MCF 10A (cell line): ENCODE results near the gene NAA20. TPM values are rescaled to one million over a fixed set of nuclear protein-coding genes. Genes with fewer than 3 reads are reported as not detected.

Source experiments
- Bru-seq: library from RNA; stranded (reverse); fragments of 400-500 nt; gene quantifications from one replicate; lab custom pipeline; 2021; lab: Mats Ljungman, UMichigan
- BruChase-seq, 2 experiments: library from RNA; stranded (reverse); fragments of 400-500 nt; gene quantifications; one replicate each; lab custom pipeline; 2021; lab: Mats Ljungman, UMichigan
- BruUV-seq: library from RNA; stranded (reverse); fragments of 400-500 nt; replicated peaks from 2 replicates; lab custom pipeline; 2021; lab: Mats Ljungman, UMichigan
- CTCF ChIA-PET: fragments of 300-600 bp; sonication (Branson Sonifier 250); formaldehyde crosslinking; extraction: SDS; loops from one replicate; lab custom pipeline; 2021; ENCODE audit warnings: antibody characterized with exemption, inconsistent platforms; lab: Yijun Ruan, JAX
- POLR2A ChIA-PET: fragments of 300-600, 350-650 bp; sonication (Branson Sonifier 250); formaldehyde crosslinking; extraction: SDS; loops from one replicate; lab custom pipeline; 2020; ENCODE audit warnings: antibody characterized with exemption, inconsistent platforms; lab: Yijun Ruan, JAX
- DNase-seq: peaks from one replicate; pipeline ENCODE4 v3.0.0-alpha.2; 2018; ENCODE audit not compliant: unreplicated experiment
- H3K27ac Mint-ChIP-seq: one replicate; pipeline ENCODE4 v1.8.0; 2022; ENCODE audit warnings: mild to moderate bottlenecking, low read depth, mixed read lengths; ENCODE audit not compliant: unreplicated experiment
- H3K27me3 Mint-ChIP-seq: one replicate; pipeline ENCODE4 v1.8.0; 2022; ENCODE audit warnings: mixed read lengths; ENCODE audit not compliant: insufficient read depth, unreplicated experiment
- H3K36me3 Mint-ChIP-seq: one replicate; pipeline ENCODE4 v1.8.0; 2022; ENCODE audit warnings: mild to moderate bottlenecking, moderate library complexity, mixed read lengths; ENCODE audit not compliant: insufficient read depth, unreplicated experiment
- H3K4me1 Mint-ChIP-seq: one replicate; pipeline ENCODE4 v1.8.0; 2022; ENCODE audit warnings: mixed read lengths; ENCODE audit not compliant: insufficient read depth, unreplicated experiment
- H3K4me3 Mint-ChIP-seq: one replicate; pipeline ENCODE4 v1.8.0; 2022; ENCODE audit warnings: mild to moderate bottlenecking, moderate library complexity, mixed read lengths; ENCODE audit not compliant: unreplicated experiment
- H3K9me3 Mint-ChIP-seq: one replicate; pipeline ENCODE4 v1.8.0; 2022; ENCODE audit warnings: mixed read lengths; ENCODE audit not compliant: unreplicated experiment
- intact Hi-C: fragments of 100-400 bp; cut with micrococcal nuclease; formaldehyde crosslinking; loops from 2 replicates; pipeline ENCODE4 v1.14.1; 2022
- long read RNA-seq: library from polyadenylated mRNA; stranded (forward); transcript quantifications from one replicate; pipeline ENCODE4 v2.0.0, GENCODE V29; 2022
- total RNA-seq: library from RNA; stranded (reverse); gene quantifications from 2 replicates; pipeline ENCODE4 v1.2.3, GENCODE V29; 2022
- TF ChIP-seq, protein P1 (sequence below): fragments of 200-600 bp; IDR thresholded peaks from one replicate; pipeline ENCODE4 v1.8.0; 2022; ENCODE audit warnings: antibody characterized with exemption, mild to moderate bottlenecking; ENCODE audit not compliant: unreplicated experiment

NAA20 gene, protein sequence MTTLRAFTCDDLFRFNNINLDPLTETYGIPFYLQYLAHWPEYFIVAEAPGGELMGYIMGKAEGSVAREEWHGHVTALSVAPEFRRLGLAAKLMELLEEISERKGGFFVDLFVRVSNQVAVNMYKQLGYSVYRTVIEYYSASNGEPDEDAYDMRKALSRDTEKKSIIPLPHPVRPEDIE
- 109 and 126 TPM in 2 replicates for total RNA-seq
- Bru-seq, nascent RNA: percentile 93 among the genes with signal in this experiment
- BruChase-seq, experiment 1, labeled RNA remaining after a 6-hour chase: percentile 92 among the genes with signal in this experiment
- percentile 89 among the genes with signal in this experiment for BruChase-seq, experiment 2, labeled RNA remaining after a 2-hour chase
- long read RNA-seq, transcript NAA20-202 (6 exons, 1,260 nt): major isoform, 209 of 228 reads
- long read RNA-seq, partial matches to known transcripts: 2 of 228 reads
- long read RNA-seq, other reads (novel, unspliced or antisense): 13 of 228 reads

DNA sequence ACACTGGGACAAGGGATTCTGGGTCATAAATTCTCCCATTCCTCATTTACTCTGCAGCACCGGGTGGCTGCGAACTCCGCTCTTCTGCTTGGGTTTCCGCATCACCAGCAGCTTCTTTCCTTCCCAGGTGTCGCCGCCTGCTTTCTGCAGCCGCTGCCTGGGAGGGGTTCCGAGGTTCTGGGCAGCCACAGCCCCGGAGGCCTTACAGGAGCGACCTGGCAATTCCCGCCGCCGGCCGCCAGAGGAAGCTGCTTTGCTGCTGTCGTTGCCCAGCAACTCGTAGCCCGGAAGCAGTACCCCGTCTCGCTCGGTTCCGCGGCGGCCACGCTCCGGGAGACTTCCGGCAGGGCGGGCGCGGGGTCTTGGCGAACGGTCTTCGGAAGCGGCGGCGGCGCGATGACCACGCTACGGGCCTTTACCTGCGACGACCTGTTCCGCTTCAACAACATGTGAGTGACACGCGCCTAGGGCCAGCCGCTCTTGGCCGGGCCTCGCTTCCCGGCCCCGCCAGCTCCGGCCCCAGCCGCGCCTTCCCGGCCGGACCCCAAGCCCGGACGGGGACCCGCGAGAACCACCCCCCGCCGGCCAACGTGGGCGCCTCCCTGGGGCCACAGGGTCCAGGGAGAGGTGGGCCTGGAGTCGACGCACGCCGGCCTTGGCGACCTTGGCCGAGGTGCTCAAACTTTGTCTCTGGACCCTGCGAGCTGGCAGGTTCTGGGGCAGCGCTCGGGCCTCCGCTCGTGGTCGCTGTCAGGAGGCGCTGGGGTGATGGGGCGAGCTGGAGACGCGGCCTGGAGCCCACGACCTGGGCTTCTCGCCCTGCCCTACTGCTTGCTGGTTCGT lies at the start of gene NAA20:
Gene NAA20 (plus strand): TSS at position 362 of the 843 bp plus-strand sequence. CDS start 35 bp downstream, at position 397.
- DNase-seq: peak; percentile 91
- Mint-ChIP-seq H3K36me3 (no peaks in the 10 kb centered on the region), H3K27ac (peak within 1 kb of the TSS; percentile 95), H3K27me3 (no peaks in the 10 kb centered on the region), H3K4me1 (peaks cover 41% of the 10 kb centered on the region), H3K9me3 (no peaks in the 10 kb centered on the region), H3K4me3 (peak within 1 kb of the TSS; percentile 73)
- intact Hi-C loops: loop anchor here (2.0 to 5.0 kb wide), 3 partner anchors 42 to 330 kb away; no protein-coding TSS in a partner anchor
- BruUV-seq: no TSS peak
- ChIA-PET POLR2A (interaction anchor here (0.6 to 7.4 kb wide), 34 partner anchors 9 to 1483 kb away, joined by 3 to 79 read pairs (median 6); partner anchors contain the start of genes CFAP61, CRNKL1, RIN2 and SMIM26), CTCF (interaction anchor here (0.6 to 2.2 kb wide), 28 partner anchors 9 to 576 kb away, joined by 3 to 12 read pairs (median 4); partner anchors contain the start of genes CFAP61 and CRNKL1)
- TF ChIP-seq, protein P1, sequence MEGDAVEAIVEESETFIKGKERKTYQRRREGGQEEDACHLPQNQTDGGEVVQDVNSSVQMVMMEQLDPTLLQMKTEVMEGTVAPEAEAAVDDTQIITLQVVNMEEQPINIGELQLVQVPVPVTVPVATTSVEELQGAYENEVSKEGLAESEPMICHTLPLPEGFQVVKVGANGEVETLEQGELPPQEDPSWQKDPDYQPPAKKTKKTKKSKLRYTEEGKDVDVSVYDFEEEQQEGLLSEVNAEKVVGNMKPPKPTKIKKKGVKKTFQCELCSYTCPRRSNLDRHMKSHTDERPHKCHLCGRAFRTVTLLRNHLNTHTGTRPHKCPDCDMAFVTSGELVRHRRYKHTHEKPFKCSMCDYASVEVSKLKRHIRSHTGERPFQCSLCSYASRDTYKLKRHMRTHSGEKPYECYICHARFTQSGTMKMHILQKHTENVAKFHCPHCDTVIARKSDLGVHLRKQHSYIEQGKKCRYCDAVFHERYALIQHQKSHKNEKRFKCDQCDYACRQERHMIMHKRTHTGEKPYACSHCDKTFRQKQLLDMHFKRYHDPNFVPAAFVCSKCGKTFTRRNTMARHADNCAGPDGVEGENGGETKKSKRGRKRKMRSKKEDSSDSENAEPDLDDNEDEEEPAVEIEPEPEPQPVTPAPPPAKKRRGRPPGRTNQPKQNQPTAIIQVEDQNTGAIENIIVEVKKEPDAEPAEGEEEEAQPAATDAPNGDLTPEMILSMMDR: peak; percentile 71

DNA sequence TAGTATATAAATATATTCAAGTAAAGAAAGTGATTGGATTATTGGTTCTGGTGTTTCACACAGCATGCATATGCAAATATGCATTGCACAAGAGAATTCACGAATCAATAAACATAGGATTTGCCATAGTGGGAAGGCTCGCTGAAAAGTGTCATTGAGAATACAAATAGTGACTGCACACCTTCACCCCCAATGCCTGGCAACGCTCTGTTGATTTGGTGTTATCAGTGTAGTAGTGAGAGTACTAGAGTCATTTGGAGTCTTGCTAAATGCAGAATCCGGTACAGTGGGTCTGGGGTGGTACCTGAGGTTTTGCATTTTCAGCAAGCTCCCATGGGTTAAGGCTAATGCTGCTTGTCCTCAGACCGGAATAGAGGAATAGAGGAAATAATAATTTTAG lies 49.7 kb upstream of the NAA20 start:
- intact Hi-C loops: no loop called here
- no peaks in the 10 kb centered on the region for H3K9me3 Mint-ChIP-seq
- no peak overlapping the region for H3K4me3 Mint-ChIP-seq
- no peaks in the 10 kb centered on the region for H3K27me3 Mint-ChIP-seq
- peaks cover 14% of the 10 kb centered on the region for H3K4me1 Mint-ChIP-seq
- H3K27ac Mint-ChIP-seq: no peak overlapping the region
- TF ChIP-seq, protein P1: no peak
- BruUV-seq: no TSS peak
- ChIA-PET POLR2A (interaction anchor here (1.3 to 13.0 kb wide), 5 partner anchors 7 to 83 kb away, joined by 4 to 354 read pairs (median 11); no protein-coding TSS in a partner anchor), CTCF (interaction anchor here (1.9 kb wide), 1 partner anchor 139 kb away, joined by 6 read pairs; no protein-coding TSS in a partner anchor)
- no peak for DNase-seq
- peaks cover 15% of the 10 kb centered on the region for H3K36me3 Mint-ChIP-seq

DNA sequence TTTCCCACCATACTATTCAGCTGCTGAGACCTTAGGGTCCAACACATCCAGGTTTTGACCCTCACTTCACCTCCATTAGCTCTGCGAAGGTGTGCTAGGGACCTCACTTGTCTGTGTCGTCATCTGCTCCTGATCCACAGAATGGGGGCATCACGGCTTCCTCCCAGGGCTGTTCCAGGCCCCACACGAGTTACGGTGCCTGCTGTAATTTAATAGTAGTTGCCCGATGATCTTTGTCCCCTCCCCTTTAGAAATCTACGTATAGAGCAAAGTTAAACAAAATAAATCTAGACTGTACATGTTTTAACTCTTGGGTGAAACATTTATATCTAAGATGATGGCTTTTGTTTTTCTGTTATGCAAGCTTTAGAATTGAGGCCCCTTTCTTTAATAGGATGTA lies 49.1 kb upstream of the NAA20 start:
- BruUV-seq: no TSS peak
- intact Hi-C loops: no loop called here
- TF ChIP-seq, protein P1: no peak
- H3K27me3 Mint-ChIP-seq: no peaks in the 10 kb centered on the region
- H3K36me3 Mint-ChIP-seq: peaks cover 12% of the 10 kb centered on the region
- H3K4me3 Mint-ChIP-seq: no peak overlapping the region
- no peak for DNase-seq
- H3K27ac Mint-ChIP-seq: no peak overlapping the region
- ChIA-PET CTCF (interaction anchor here (0.9 kb wide), 1 partner anchor 183 kb away, joined by 5 read pairs; no protein-coding TSS in a partner anchor), POLR2A (interaction anchor here (0.9 to 13.0 kb wide), 7 partner anchors 7 to 160 kb away, joined by 3 to 354 read pairs (median 6); no protein-coding TSS in a partner anchor)
- no peaks in the 10 kb centered on the region for H3K9me3 Mint-ChIP-seq
- peaks cover 16% of the 10 kb centered on the region for H3K4me1 Mint-ChIP-seq
